Activated T-cell treated with anti-CD3 and anti-CD28 coated beads, Interleukin-2, amount 50 U/mL, for 48 hours (primary cell): ENCODE data around the gene AGO4.
"Not testable (repeated sequence)": the region's sequence is repeated elsewhere in the genome, so short reads cannot be mapped to it uniquely, and the experiment has no call there.

Experiments used
- DNase-seq, 2 experiments: peaks; one replicate each; pipeline ENCODE4 v3.0.0-alpha.2; 2020

Gene AGO4

DNA sequence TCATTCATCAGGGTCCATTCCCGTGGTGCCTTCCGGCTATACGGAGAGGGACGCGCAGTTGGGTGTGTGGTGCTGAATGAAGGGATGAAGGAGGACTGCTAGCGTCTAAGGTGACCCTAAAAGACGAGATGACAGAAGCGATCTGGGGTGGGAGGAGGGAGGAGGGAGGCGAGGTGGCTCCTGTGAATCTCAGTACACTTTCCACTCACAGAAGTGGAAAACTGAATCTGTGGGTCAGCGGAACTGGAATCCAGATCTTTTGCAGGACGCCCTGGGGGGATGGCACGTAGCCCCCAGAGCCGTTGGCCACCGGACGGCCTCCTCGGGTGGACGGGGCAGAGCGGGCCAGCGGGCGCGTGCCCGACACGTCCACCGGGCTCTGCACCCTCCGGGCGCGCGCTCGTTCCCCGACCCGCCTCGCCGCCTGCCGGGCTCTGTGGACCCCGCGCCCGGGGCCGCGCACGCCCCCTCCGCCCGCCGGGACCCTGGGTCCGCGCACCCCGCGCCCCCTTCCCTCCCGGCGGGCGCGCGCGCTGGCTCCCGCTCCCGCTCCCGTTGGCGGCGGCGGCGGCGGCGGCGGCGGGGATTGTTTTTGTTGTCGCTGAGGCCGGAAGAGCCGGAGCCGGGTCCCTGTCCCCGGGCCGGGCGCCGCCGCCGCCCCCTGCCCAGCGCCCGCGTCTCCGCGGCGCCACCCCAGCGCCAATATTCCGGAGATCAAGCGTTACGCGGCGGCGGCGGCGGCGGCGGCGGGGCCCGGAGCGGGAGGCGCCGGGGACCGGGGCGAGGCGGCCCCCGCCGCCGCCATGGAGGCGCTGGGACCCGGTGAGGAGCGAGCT is at the start of gene AGO4:
Gene AGO4 (plus strand): TSS at position 403 of the 836 bp plus-strand sequence. CDS start 401 bp downstream, at position 804.
- peak; percentile 43 to 62 for DNase-seq

DNA sequence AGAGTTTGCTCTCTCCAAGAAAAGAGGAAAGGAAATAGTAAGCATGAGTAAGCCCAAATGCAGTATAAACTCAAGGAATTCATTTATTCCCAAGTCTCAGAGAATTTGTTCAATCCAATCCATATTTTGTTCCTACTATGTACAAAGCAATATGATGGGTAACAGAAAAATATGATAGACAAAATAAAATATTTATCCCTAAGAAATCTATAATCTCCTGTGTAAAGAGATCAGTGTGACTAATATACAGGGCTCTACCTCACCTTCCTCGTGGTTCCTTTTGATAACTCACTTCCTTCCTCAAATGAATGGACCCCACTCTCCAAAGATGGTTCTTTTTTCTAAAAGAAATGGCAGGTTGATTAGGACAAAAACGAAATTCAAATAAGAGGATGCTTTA is 45.7 kb upstream of the AGO4 start:
- DNase-seq, result no peak

DNA sequence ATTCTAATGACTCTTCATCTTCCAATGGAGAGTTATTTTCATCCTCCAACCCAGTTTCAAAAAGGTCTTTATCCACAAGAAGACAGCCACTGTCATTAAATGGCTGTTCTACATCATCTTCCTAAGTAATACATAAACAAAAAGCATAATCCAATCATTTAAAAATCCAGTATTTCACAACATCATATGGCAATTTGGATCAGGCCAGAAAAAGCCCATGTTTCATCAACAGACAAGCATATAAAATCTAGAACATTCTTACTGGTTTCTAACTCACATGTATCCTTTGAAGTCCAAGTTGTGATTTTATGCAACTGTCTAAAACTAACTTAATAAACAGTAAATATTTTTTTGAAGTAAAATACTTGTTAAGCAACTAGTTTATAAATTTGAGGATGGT is 44.6 kb upstream of the AGO4 start:
- DNase-seq, result no peak

DNA sequence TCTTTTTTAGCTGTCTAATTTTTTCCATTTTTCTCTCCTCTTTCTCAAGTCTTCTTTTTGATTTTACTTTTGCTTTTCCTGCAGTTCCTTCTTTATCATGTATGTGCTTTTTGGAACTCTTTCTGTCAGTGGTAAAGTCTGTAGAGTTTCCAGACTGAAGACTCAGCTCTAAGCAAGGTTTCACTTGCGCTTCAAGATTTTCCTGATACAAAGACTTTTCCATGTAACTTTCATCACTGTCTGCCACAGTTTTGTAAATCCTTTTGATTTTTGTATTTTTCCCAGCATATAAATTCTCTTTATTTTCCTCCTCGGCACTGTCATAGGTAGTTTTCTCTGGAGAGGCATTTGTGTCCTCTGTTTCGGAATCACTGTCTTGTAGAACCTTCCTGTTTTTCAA is 43.5 kb upstream of the AGO4 start:
- no peak for DNase-seq

DNA sequence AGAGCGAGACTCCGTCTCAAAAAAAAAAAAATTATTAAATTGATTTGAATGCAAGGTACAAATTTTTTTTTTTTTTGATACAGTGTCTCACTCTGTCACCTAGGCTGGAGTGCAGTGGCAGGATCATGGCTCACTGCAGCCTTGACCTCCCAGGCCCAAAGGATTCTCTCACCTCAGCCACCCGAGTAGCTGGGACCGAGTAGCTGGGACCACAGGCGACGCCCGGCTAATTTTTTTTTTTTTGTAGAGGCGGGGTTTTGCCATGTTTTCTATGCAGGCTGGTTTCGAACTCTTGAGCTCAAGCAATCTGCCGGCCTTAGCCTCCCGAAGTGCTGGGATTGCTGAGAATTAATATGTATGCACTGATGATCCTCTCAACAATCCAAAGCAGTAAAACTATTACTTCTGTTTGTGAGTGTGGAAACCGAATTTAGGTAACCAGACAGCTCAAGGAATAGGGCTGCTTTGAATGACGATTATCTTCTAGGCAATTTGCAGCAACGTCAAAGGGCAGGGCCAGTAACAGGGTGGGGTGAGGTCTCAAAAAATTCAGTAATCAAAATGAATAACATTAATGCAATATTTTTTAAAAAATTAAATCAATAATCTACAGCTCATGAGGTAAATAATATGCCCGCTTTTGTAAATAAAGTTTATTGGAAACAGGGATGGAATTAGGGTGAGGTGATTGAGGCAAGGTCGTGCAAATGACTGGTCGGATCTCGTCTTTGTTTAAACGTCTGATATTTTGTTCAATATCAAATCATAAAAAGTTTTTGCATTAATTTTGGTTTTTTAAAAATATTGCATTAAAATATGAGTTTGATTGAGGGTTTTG is 39.2 kb upstream of the AGO4 start:
- DNase-seq, result no peak

DNA sequence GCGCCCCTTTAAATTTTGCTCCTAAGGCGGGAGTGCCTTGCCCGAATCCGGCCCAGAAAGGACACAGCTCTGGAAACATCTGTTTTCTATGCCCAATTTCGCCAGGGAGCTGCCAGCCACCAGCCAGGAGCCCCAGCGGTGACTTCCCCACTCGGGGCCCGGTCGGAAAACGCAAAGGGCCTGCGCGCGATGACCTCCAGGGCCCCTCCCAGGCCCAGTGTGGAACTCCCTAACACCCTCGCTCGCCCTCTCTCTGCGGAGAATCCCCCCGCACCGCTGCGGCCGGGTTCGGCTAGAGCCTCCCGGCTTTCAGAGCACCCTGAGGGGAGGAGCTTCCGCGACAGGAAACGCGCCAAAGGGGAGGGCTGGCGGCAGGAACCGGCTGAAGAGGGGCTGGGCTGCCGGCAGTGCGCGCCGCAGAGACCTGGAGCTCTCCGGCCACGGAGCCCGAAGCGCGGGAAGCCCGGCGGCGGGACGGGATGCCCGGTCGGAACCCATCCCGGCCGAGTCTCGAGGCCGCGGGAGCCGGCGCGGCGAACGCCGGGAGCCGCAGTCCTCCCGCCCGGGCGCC is 38.5 kb upstream of the AGO4 start:
- DNase-seq, result peak; percentile 91 to 92

DNA sequence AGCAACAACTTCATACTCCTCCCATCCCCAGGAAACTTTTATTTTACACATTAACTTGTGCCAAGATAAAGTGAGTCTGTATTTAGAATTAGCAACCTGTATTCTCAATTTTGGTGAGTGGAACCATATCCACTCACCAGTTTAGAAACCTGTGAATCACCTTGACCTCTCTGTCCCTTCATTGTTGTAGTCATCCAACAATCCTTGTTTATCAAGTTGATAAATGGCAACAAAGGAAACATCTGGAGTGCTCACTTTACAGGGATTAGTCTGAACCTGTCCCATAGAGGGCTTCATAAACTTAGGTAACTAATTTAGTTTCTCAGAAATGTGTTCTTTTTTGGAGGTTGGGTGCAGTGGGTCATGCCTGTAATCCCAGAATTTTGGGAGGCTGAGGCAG is 34.1 kb upstream of the AGO4 start:
- DNase-seq, result no peak

DNA sequence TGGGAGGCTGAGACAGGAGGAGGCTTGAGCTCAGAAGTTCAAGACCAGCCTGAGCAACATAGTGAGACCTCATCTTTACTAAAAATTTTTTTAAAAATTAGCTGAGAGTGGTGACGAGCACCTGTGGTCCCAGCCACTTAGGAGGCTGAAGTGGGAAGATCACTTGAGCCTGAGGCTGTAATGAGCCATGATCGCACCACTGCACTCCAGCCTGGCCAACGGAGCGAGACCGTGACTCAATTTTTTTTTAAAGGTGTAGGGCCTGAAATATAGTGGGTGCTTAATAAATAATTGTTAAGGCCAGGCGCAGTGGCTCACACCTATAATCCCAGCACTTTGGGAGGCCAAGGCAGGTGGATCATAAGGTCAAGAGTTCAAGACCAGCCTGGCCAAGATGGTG is 31.6 kb upstream of the AGO4 start:
- DNase-seq, result not testable (repeated sequence)

DNA sequence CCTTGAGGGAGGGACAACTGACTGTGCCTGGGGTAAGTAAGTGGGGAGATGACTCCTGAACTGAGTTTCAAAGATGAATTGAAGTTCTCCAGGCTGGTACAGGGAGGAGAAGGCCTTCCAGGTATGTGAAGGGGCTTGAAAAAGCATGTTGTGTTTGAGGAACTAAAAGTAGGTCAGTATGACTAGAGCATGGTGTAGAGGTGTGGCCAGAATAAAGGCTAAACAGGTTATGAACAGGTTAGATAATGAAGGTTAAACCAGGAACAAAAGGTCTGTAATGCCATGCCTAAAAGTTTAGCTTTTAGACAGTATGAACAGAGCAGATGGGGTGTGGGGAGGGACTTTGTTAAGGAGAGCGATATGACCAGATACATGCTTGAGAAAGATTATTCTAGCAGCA is 30.7 kb upstream of the AGO4 start:
- no peak for DNase-seq

DNA sequence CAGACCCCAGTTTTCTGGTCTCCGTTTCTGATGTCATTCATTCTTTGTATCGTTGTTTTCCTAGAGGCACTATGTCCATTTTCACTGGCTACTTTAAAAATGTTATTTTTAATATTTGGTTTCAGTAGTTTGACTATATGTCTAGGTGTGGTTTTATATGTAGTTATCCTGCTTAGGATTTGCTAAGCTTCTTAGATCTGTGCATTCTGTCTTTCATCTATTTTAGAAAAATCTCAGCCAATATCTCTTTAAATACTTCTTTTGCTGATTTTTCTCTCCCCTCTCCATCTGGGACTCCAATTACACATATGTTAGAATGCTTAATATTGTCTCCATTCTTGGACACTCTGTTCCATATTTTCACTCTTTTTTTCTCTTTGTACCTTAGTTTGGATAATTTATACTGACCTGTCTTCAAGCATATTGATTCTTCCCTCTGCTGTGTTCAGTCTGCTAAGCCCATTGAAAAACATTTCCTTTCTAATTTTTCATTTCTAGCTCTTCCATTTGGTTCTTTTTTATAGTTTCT is 24.7 kb upstream of the AGO4 start:
- no peak for DNase-seq

- DNase-seq, result not testable (repeated sequence)
Measured at GRCh38 chr1:35784364-35784763, 23.5 kb upstream of the AGO4 start.

DNA sequence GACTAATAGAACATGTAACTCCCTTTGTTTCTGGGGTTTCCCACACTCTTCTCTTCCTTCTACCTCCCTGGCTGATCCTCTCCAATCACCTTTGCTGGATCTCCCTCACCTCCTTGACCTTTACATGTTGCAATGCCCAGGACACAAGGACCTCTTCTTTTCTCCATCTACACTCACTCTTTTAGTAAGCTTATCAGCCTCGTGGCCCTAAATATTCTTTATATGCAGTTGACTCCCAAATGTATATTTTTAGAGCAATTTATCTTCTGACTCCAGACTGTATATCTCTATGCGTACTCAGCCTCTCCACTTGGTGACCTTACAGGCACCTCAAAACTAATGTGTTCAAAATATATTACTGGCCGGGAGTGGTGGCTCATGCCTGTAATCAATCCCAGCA is 19.7 kb upstream of the AGO4 start:
- no peak for DNase-seq

- DNase-seq, result no peak
Measured at GRCh38 chr1:35790670-35791069, 17.1 kb upstream of the AGO4 start.

- DNase-seq, result no peak
Measured at GRCh38 chr1:35795295-35795694, 12.5 kb upstream of the AGO4 start.

DNA sequence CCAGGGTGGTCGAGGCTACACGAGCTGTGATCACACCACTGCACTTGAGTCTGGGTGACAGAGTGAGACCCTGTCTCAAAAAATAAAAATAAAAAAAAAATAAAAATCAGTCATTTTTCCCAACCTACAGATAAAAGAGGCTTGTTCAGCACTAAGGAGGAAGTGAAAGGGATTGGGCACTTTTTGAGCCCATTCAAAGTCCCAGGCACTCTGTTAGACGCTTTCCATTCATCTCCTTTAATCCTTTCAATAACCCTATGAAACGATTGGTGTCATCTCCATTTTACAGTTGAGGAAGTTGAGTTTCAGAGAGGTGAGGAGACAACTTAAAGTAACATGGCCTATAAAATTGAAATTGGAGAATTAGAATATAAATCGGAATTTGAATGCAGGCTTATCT is 10.4 kb upstream of the AGO4 start:
- no peak for DNase-seq

DNA sequence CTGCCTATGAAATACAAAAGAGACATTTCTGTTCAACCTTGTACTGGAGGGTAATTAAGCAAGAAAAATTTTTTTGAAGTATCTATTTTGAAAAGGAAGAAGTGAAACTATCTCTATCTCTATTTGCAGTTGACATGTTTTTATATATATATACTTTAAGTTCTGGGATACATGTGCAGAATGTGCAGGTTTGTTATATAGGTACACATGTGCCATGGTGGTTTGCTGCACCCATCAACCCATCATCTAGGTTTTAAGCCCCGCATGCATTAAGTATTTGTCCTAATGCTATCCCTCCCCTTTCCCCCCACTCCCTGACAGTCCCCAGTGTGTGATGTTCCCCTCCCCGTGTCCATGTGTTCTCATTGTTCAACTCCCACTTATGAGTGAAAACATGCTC is 9.8 kb upstream of the AGO4 start:
- DNase-seq, result not testable (repeated sequence)

GRCh38 chr1:35800167-35800887 is 7.5 kb upstream of the AGO4 start:
- not testable (repeated sequence) for DNase-seq

DNA sequence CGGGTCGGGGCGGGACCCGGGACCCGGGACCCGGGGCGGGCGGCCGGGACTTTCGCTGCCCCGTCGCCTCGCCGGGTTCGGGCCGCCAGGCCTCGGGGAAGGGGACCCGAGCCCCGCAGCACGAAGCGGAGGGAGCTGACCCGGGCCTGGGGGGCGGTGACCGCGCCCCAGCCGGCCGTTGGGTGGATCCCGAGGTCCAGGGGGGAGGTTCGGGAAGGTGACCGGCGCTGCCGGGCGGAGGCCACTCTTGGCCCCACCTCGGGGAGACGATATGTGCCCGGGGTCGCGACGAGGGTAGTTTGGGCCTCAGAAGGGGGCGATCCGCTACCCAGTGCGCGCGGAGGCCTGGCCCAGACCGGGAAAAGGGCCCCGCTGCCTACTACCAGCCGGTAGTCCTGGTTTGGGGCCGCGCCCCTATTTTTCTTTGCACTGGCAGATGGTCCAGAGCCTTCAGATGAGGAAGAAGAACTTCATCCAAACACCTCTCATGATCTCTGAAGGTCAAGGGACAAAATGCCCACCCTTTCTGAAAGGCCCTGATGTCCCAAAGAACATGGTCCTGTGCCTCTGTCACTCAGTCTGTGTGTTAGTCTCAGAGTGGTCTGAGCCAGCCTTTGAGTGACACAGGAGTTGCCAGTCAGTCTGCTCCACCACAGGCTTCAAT is 766 bp downstream of the AGO4 start:
- peak; percentile 45 to 50 for DNase-seq

DNA sequence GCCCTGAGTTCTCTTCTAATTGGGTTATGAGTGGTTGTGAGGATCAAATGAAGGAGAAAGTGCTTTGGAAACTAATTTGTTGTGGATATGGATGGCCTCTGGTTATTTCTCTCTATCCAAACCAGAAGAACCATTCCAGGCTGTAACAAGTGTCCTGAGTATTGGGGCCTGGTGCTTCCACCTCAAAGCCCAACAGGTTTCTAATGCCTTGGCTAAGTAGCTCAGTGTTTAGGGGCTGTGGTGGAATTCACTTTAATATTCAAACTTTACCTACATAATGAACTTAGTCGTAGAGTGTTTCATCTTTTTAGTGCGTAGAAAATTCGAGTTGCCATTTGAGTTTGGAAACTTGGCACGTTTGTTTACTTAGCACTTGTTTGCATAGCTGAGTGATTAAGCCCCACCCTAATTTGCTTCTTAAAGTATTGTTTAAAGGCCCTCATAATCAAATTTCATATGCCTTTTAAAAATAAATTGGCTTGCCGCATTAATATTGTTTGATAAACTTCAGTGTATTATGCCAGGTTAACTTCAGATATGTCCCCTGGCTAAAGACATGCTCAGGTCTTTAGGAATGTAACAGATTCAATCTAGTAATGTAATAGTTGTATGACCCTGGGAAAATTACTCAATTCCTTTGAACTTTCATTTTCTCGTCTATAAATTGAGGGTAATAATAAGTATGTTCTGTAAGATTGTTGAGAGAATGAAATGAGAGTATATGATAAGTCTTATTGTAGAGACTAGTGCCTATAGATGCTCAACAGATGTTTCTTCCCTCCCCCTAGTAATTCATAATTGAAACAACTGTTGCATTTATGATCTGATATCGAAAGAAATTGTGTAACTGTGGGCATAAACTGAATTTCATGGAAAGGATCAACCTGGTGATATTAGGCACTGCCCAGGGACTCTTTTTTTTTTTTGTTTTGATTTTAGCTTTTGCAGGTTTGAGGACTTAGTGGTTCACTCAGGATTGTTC is 1.6 kb downstream of the AGO4 start:
- DNase-seq, result no peak

DNA sequence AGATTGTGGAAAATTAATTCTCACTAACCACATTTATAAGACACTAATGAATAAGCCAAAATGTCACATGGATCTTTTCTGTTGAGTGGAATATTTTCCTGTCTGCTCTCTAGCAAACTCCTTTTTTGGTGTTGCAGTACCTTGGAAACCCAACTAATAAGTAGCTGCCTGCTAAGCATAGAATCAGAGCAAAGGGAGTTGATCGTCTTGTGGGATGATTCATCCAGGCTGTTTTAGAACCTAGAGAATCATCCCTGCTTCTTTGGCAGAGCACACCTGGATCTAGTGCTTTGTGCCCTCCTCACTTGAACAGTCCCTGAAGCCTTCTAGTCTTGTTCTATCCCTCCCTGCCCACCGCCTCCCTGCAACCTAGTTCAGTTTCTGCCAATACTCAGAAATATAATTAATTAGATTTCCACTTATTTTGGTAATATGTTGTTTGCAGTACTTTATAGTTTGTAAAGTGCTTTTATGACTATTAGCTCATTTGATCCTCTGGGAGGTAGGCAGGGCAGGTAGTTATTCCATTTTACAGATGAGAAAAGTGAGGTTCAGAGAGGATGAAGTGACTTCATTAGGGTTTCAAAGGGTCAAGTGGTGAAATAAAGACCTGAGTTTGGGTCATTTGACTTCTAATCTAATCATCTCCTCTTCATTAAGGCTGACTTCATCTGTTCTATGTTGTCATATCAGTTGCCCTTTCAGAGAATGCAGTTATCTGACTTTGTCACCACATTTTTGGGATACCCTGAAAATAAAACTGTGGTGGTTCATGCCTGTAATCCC is 2.5 kb downstream of the AGO4 start:
- no peak for DNase-seq
